ENCODE results near the gene KREMEN2. TPM values are rescaled to one million over a fixed set of nuclear protein-coding genes. Genes with fewer than 3 reads are reported as not detected.
A peak's percentile ranks its signal among the peaks of the same experiment; 100 is the strongest.

The KREMEN2 gene
- total RNA-seq, 1 experiment from 2014 or later, result 3.7 TPM

- no peak for DNase-seq (ENCODE audit: low read depth, low spot score)
- in situ Hi-C loops (cut with HindIII; ENCODE audit: low pct_unique_long_range_greater_than_20kb, low sequenced_read_pairs), result no loop called here
Observed at GRCh38 chr16:2959206-2959605, 4.9 kb upstream of the KREMEN2 start.

DNA sequence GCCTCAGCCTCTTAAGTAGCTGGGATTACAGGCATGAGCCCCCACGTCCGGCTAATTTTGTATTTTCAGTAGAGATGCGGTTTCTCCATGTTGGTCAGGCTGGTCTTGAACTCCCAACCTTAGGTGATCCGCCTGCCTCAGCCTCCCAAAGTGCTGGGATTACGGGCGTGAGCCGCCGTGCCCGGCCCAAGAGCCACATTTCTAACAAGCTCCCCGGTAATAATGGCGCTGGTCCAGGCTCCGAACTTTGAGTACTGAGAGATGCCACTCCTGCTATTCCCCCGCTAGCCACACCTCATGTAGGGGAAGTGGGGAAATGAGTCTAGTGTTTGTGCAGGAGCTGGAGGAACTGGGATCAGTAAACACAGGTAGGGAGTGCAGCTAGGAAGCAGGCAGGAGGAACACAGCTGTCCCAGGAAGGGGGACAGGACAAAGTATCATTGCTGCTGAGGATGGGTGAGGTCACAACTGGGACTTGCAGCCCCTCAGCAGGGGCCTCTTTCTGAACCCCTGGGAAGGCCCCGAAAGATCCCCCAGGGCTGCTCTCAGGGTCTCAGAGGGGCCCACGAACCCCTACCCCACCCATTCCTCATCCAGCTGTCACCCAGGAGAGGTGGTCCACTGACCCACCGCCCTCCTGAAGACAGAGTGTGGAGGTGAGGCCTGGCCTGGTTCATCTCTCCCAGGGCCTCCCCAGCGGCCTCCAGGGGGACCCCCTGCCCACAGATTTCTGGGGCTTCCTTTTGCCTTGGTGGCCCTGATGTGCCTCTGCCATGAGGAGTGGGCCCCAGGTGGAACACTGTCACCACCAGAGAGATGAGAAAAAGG lies 3.7 kb upstream of the KREMEN2 start:
- no peak for DNase-seq (ENCODE audit: low read depth, low spot score)
- in situ Hi-C loops (cut with HindIII; ENCODE audit: low pct_unique_long_range_greater_than_20kb, low sequenced_read_pairs), result no loop called here

- DNase-seq (ENCODE audit: low read depth, low spot score), result no peak
- in situ Hi-C loops (cut with HindIII; ENCODE audit: low pct_unique_long_range_greater_than_20kb, low sequenced_read_pairs), result no loop called here
Observed at GRCh38 chr16:2962334-2963073, 1.6 kb upstream of the KREMEN2 start.

DNA sequence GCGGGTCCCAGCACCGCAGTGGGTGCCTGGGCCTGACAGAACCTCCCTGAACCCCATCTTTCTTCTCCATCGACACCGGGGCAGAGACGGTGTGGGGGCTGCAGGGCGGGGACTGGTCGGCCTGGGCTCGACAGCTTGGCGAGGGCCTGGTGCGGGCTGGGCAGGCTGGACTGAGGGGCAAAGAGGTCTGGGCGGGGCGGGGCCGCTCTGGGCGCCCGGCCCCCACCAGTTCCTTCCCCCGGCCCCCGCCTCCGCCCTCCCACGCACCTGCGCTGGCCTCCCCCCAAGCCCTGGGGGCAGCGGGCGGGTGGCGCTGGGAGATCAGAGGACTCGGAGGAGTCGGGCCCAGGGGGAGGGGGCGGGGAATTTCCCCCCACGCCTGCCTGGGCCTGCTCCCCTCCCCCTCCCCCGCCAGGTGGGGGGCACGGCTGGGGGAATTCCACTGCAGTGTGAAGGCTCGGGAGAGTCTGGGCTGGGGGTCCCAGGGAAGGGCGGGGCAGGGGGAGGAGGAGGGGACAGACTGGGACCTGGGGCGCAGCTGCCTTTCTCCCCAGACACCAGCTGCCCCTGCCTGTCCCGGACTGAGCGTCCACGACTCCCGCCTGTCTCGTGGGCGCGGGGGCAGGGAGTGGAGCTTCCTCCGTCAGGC lies 877 bp upstream of the KREMEN2 start:
- no peak for DNase-seq (ENCODE audit: low read depth, low spot score)
- in situ Hi-C loops (cut with HindIII; ENCODE audit: low pct_unique_long_range_greater_than_20kb, low sequenced_read_pairs), result no loop called here

- in situ Hi-C loops (cut with HindIII; ENCODE audit: low pct_unique_long_range_greater_than_20kb, low sequenced_read_pairs), result no loop called here
- DNase-seq (ENCODE audit: low read depth, low spot score), result peak; percentile 78
Observed at GRCh38 chr16:2964475-2965336, 631 bp downstream of the KREMEN2 start.

GRCh38 chr16:2966043-2966807 lies 2.1 kb downstream of the KREMEN2 start:
- in situ Hi-C loops (cut with HindIII; ENCODE audit: low pct_unique_long_range_greater_than_20kb, low sequenced_read_pairs), result no loop called here

GRCh38 chr16:2966808-2967191 lies 2.7 kb downstream of the KREMEN2 start:
- in situ Hi-C loops (cut with HindIII; ENCODE audit: low pct_unique_long_range_greater_than_20kb, low sequenced_read_pairs), result no loop called here
- DNase-seq (ENCODE audit: low read depth, low spot score), result no peak

More at GRCh38 chr16:2966043-2966807, 2.1 kb downstream of the KREMEN2 start:
- DNase-seq (ENCODE audit: low read depth, low spot score), result no peak

- in situ Hi-C loops (cut with HindIII; ENCODE audit: low pct_unique_long_range_greater_than_20kb, low sequenced_read_pairs), result no loop called here
- DNase-seq (ENCODE audit: low read depth, low spot score), result no peak
Observed at GRCh38 chr16:2967211-2967631, 3.1 kb downstream of the KREMEN2 start.

GRCh38 chr16:2967721-2968161 lies 3.7 kb downstream of the KREMEN2 start:
- in situ Hi-C loops (cut with HindIII; ENCODE audit: low pct_unique_long_range_greater_than_20kb, low sequenced_read_pairs), result no loop called here
- DNase-seq (ENCODE audit: low read depth, low spot score), result no peak

DNA sequence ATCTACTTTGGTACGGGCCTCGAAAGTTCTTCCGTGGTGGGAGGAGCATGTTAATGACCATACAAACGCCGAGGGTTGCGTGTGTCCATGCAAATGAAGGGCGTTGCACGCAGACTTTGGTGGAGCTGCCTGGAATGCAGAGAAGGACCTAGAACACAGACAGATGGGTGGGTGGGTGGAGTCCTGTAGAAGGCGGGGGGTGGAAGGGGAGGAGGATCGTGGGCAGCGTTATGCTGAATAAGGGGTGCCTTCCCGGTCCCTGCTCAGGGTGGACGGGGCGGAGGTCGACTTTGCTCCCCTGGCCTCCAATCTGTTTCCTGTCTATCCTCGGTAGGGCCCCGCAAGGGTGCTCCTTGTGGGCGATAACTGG lies 4.3 kb downstream of the KREMEN2 start:
- in situ Hi-C loops (cut with HindIII; ENCODE audit: low pct_unique_long_range_greater_than_20kb, low sequenced_read_pairs), result no loop called here
- DNase-seq (ENCODE audit: low read depth, low spot score), result peak; percentile 19

GRCh38 chr16:2968738-2969544 lies 4.9 kb downstream of the KREMEN2 start, which contains the start of gene PAQR4:
PAQR4 (plus strand) TSS chr16:2969348; CDS start chr16:2969675, 327 bp downstream.
- DNase-seq (ENCODE audit: low read depth, low spot score), result peak; percentile 83
- in situ Hi-C loops (cut with HindIII; ENCODE audit: low pct_unique_long_range_greater_than_20kb, low sequenced_read_pairs), result no loop called here

GRCh38 chr16:2969545-2970521 lies 5.8 kb downstream of the KREMEN2 start:
- DNase-seq (ENCODE audit: low read depth, low spot score), result peak; percentile 60
- in situ Hi-C loops (cut with HindIII; ENCODE audit: low pct_unique_long_range_greater_than_20kb, low sequenced_read_pairs), result no loop called here

- DNase-seq (ENCODE audit: low read depth, low spot score), result no peak
- in situ Hi-C loops (cut with HindIII; ENCODE audit: low pct_unique_long_range_greater_than_20kb, low sequenced_read_pairs), result no loop called here
Observed at GRCh38 chr16:2970563-2970962, 6.5 kb downstream of the KREMEN2 start.

DNA sequence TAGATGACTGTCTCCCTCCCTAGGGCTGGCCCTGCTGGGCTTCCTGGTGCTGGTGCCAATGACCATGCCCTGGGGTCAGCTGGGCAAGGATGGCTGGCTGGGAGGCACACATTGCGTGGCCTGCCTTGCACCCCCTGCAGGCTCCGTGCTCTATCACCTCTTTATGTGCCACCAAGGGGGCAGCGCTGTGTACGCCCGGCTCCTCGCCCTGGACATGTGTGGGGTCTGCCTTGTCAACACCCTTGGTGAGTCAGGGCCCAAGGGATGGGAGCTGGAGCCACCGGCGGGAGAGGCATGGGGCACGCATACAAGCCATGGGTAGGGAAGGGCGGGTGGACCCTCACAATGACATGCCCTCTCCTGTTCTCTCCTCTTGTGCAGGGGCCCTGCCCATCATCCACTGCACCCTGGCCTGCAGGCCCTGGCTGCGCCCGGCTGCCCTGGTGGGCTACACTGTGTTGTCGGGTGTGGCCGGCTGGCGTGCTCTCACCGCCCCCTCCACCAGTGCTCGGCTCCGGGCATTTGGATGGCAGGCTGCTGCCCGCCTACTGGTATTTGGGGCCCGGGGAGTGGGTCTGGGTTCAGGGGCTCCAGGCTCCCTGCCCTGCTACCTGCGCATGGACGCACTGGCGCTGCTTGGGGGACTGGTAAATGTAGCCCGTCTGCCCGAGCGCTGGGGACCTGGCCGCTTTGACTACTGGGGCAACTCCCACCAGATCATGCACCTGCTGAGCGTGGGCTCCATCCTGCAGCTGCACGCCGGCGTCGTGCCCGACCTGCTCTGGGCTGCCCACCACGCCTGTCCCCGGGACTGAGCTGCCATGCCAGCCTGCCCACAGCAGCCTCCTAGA lies 7.3 kb downstream of the KREMEN2 start:
- no peak for DNase-seq (ENCODE audit: low read depth, low spot score)
- in situ Hi-C loops (cut with HindIII; ENCODE audit: low pct_unique_long_range_greater_than_20kb, low sequenced_read_pairs), result no loop called here
